ENCODE data around the gene RIMS4. TPM values are rescaled to one million over a fixed set of nuclear protein-coding genes. Genes with fewer than 3 reads are reported as not detected.

RIMS4 gene
- total RNA-seq, 1 donor from 2014 or later, result not detected

- no peaks in the 10 kb centered on the region for H3K36me3 ChIP-seq (ENCODE audit: control insufficient read depth, insufficient read depth, low read length)
- peaks cover 20% of the 10 kb centered on the region for H3K27me3 ChIP-seq (ENCODE audit: control insufficient read depth, insufficient read depth, low read length)
- H3K4me3 ChIP-seq (ENCODE audit: low read depth, low read length), result no peak overlapping the region
- no peak for TF ChIP-seq CTCF (IDR thresholded peaks at IDR 0.05; ENCODE audit: insufficient read depth, low read length, poor library complexity, severe bottlenecking)
- DNase-seq (ENCODE audit: low read depth), result no peak
Observed at GRCh38 chr20:44745122-44745597, 65.2 kb downstream of the RIMS4 start.

GRCh38 chr20:44743916-44744655, 66.3 kb downstream of the RIMS4 start:
- no peak for TF ChIP-seq CTCF (IDR thresholded peaks at IDR 0.05; ENCODE audit: insufficient read depth, low read length, poor library complexity, severe bottlenecking)
- H3K36me3 ChIP-seq (ENCODE audit: control insufficient read depth, insufficient read depth, low read length), result no peaks in the 10 kb centered on the region
- no peak for DNase-seq (ENCODE audit: low read depth)
- H3K27me3 ChIP-seq (ENCODE audit: control insufficient read depth, insufficient read depth, low read length), result peaks cover 12% of the 10 kb centered on the region
- H3K4me3 ChIP-seq (ENCODE audit: low read depth, low read length), result no peak overlapping the region

GRCh38 chr20:44743080-44743701, 67.2 kb downstream of the RIMS4 start:
- H3K27me3 ChIP-seq (ENCODE audit: control insufficient read depth, insufficient read depth, low read length), result peaks cover 12% of the 10 kb centered on the region
- H3K36me3 ChIP-seq (ENCODE audit: control insufficient read depth, insufficient read depth, low read length), result no peaks in the 10 kb centered on the region
- no peak for DNase-seq (ENCODE audit: low read depth)
- TF ChIP-seq CTCF (IDR thresholded peaks at IDR 0.05; ENCODE audit: insufficient read depth, low read length, poor library complexity, severe bottlenecking), result no peak
- H3K4me3 ChIP-seq (ENCODE audit: low read depth, low read length), result no peak overlapping the region

- DNase-seq (ENCODE audit: low read depth), result no peak
- peaks cover 12% of the 10 kb centered on the region for H3K27me3 ChIP-seq (ENCODE audit: control insufficient read depth, insufficient read depth, low read length)
- TF ChIP-seq CTCF (IDR thresholded peaks at IDR 0.05; ENCODE audit: insufficient read depth, low read length, poor library complexity, severe bottlenecking), result no peak
- H3K4me3 ChIP-seq (ENCODE audit: low read depth, low read length), result no peak overlapping the region
- H3K36me3 ChIP-seq (ENCODE audit: control insufficient read depth, insufficient read depth, low read length), result no peaks in the 10 kb centered on the region
Observed at GRCh38 chr20:44742304-44743079, 67.9 kb downstream of the RIMS4 start.

- DNase-seq (ENCODE audit: low read depth), result no peak
- H3K36me3 ChIP-seq (ENCODE audit: control insufficient read depth, insufficient read depth, low read length), result no peaks in the 10 kb centered on the region
- peaks cover 6% of the 10 kb centered on the region for H3K27me3 ChIP-seq (ENCODE audit: control insufficient read depth, insufficient read depth, low read length)
- no peak for TF ChIP-seq CTCF (IDR thresholded peaks at IDR 0.05; ENCODE audit: insufficient read depth, low read length, poor library complexity, severe bottlenecking)
- no peak overlapping the region for H3K4me3 ChIP-seq (ENCODE audit: low read depth, low read length)
Observed at GRCh38 chr20:44739942-44740341, 70.4 kb downstream of the RIMS4 start.

Data from kidney epithelial cell (primary cell).